Gastroesophageal sphincter (tissue), 3 donors: Measurements from ENCODE around the gene SYT8.

Experiments used
- POLR2AphosphoS5 ChIP-seq: sonication (generic); formaldehyde crosslinking; IDR thresholded peaks from one replicate; pipeline ENCODE4 v1.6.1; 2017; ENCODE audit warnings: antibody characterized with exemption
- TF ChIP-seq, protein P1 (sequence below), 4 experiments: fragments of 200-600 bp in 2 of 4; fragments of 450-650 bp in 2 of 4; sonication (generic) in 1 of 4; IDR thresholded peaks; one replicate each; pipeline ENCODE4 v1.5.1; 2017 to 2019; ENCODE audit warnings: antibody characterized with exemption in 4 of 4, mild to moderate bottlenecking in 2 of 4, moderate library complexity in 2 of 4

DNA sequence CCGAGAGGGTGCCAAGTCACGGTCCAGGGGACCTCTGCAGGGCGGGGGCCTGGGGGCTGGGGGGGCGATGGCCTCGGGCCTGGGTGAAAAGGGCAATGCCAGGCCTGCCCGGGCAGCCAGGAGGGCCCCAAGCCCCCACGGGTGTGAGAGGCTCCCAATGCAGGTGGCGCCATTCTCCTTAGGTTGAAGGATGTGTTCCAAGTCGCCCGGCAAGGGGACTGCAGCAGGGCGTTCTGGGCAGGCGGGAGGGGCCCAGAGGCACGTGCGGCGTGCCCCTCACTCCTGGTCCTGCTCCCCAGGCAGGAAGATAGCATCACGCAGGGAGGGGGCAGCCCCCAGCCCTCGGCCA is 3.3 kb downstream of the SYT8 start:
- TF ChIP-seq, protein P1, sequence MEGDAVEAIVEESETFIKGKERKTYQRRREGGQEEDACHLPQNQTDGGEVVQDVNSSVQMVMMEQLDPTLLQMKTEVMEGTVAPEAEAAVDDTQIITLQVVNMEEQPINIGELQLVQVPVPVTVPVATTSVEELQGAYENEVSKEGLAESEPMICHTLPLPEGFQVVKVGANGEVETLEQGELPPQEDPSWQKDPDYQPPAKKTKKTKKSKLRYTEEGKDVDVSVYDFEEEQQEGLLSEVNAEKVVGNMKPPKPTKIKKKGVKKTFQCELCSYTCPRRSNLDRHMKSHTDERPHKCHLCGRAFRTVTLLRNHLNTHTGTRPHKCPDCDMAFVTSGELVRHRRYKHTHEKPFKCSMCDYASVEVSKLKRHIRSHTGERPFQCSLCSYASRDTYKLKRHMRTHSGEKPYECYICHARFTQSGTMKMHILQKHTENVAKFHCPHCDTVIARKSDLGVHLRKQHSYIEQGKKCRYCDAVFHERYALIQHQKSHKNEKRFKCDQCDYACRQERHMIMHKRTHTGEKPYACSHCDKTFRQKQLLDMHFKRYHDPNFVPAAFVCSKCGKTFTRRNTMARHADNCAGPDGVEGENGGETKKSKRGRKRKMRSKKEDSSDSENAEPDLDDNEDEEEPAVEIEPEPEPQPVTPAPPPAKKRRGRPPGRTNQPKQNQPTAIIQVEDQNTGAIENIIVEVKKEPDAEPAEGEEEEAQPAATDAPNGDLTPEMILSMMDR (IDR thresholded peaks at IDR 0.05) = peak in 1 of 4 experiments; percentile 9
- no peak for TF ChIP-seq POLR2AphosphoS5
